Measurements from ENCODE around the gene LPIN1.

DNA sequence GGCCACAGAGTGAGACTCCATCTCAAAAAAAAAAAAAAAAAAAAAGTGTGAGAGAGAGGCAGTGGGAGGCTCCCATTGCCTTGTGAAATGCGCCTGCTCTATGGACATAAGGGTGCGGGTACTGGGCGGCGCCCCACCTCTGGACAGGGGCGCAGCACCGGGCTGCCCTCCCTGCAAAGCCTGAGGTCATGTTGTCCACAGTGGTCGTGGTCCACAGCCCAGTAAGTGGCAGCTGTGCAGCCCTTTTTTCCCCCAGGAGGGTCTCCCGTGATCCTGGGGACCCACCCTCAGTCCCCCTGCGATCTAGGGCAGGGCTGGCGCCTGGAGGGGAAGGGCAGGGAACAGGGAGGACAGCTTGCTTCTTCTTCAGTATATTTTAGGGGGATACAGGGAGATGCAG, 37.8 kb downstream of the LPIN1 start:
- TF ChIP-seq, protein P1, sequence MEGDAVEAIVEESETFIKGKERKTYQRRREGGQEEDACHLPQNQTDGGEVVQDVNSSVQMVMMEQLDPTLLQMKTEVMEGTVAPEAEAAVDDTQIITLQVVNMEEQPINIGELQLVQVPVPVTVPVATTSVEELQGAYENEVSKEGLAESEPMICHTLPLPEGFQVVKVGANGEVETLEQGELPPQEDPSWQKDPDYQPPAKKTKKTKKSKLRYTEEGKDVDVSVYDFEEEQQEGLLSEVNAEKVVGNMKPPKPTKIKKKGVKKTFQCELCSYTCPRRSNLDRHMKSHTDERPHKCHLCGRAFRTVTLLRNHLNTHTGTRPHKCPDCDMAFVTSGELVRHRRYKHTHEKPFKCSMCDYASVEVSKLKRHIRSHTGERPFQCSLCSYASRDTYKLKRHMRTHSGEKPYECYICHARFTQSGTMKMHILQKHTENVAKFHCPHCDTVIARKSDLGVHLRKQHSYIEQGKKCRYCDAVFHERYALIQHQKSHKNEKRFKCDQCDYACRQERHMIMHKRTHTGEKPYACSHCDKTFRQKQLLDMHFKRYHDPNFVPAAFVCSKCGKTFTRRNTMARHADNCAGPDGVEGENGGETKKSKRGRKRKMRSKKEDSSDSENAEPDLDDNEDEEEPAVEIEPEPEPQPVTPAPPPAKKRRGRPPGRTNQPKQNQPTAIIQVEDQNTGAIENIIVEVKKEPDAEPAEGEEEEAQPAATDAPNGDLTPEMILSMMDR (conservative IDR thresholded peaks at IDR 0.05): no peak
- TF ChIP-seq ZFX (IDR thresholded peaks at IDR 0.05): no peak
